Common myeloid progenitor, CD34-positive (primary cell): ENCODE data around the gene SURF4.
A peak's percentile ranks its signal among the peaks of the same experiment; 100 is the strongest.

Experiments
- CTCF ChIA-PET: fragments of 350-600 bp; sonication (Branson Sonifier 250); formaldehyde crosslinking; loops from one replicate; lab custom pipeline; 2021; ENCODE audit warnings: antibody characterized with exemption; lab: Charles Lee
- POLR2A ChIA-PET: fragments of 350-600 bp; sonication (Branson Sonifier 250); formaldehyde crosslinking; loops from one replicate; lab custom pipeline; 2021; ENCODE audit warnings: antibody characterized with exemption; lab: Charles Lee
- DNase-seq, 3 donors: peaks; one replicate each; pipeline versions ENCODE4 v3.0.0 to v3.0.0-alpha.2; 2013
- H3K27ac ChIP-seq, 2 experiments: 1 replicate in 1 of 2; 2 replicates in 1 of 2; pipeline ENCODE4 v1.7.0; 2013; ENCODE audit warnings: inconsistent platforms in 2 of 2, low read length in 2 of 2, mild to moderate bottlenecking in 2 of 2, low read depth in 1 of 2, moderate library complexity in 1 of 2; ENCODE audit not compliant: severe bottlenecking in 2 of 2, insufficient read depth in 1 of 2, poor library complexity in 1 of 2
- H3K27me3 ChIP-seq, 5 experiments: replicated peaks in 2 of 5; 1 replicate in 3 of 5; 2 replicates in 2 of 5; pipeline versions ENCODE4 v1.6.1 to v1.7.0; 2013; ENCODE audit warnings: low read length in 4 of 5, mild to moderate bottlenecking in 2 of 5, moderate library complexity in 2 of 5, inconsistent platforms in 1 of 5; ENCODE audit not compliant: insufficient read depth in 5 of 5, control insufficient read depth in 4 of 5
- H3K36me3 ChIP-seq, 4 experiments: 1 replicate in 2 of 4; 2 replicates in 2 of 4; pipeline versions ENCODE4 v1.6.1 to v1.7.0; 2013; ENCODE audit warnings: low read length in 3 of 4, control low read depth in 1 of 4, mild to moderate bottlenecking in 1 of 4; ENCODE audit not compliant: control insufficient read depth in 4 of 4, insufficient read depth in 4 of 4
- H3K4me1 ChIP-seq, 4 experiments: 1 replicate in 3 of 4; 2 replicates in 1 of 4; pipeline versions ENCODE4 v1.6.1 to v1.7.1; 2013; ENCODE audit warnings: low read length in 3 of 4, mild to moderate bottlenecking in 3 of 4, control low read depth in 1 of 4, inconsistent platforms in 1 of 4, moderate library complexity in 1 of 4; ENCODE audit not compliant: control insufficient read depth in 4 of 4, insufficient read depth in 4 of 4; ENCODE audit errors: control extremely low read depth in 1 of 4
- H3K4me3 ChIP-seq, 7 experiments: 1 replicate in 4 of 7; 2 replicates in 3 of 7; pipeline versions ENCODE4 v1.5.1 to v1.7.0; 2013; ENCODE audit warnings: mild to moderate bottlenecking in 7 of 7, low read length in 6 of 7, moderate library complexity in 6 of 7, inconsistent platforms in 2 of 7, low read depth in 2 of 7, control low read depth in 1 of 7; ENCODE audit not compliant: insufficient read depth in 4 of 7, control insufficient read depth in 1 of 7; ENCODE audit errors: extremely low read depth in 1 of 7
- H3K9me3 ChIP-seq, 5 experiments: 1 replicate in 4 of 5; 2 replicates in 1 of 5; pipeline versions ENCODE4 v1.6.1 to v1.7.1; 2013; ENCODE audit warnings: low read length in 4 of 5, mild to moderate bottlenecking in 2 of 5, inconsistent platforms in 1 of 5, low read depth in 1 of 5, moderate library complexity in 1 of 5; ENCODE audit not compliant: control insufficient read depth in 4 of 5, insufficient read depth in 2 of 5; ENCODE audit errors: control extremely low read depth in 1 of 5
- WGBS: methylation state at CpG from one replicate; pipeline ENCODE4 v1.1.5; 2013; ENCODE audit not compliant: insufficient coverage; 5-methylcytosine and 5-hydroxymethylcytosine counted together

Gene SURF4

DNA sequence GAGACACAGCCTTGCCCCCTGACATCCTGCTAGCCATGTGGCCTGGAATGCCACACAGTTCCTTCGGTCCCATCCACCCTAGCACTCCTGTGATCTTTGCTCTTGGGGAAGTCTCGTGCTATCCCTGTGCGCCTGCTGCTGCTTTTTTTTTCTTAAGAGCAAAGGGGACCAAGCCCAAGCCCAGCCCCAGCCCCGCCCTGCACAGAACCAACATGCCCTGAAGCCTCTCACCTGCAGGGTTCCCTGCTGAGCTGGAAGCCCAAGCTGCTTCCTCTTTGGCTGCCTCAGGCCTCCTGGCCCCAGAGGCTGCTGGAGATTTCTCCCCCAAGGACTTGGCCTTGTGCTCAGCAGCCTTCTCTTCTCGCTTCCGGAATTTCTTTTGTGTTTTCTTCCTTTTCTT, 41.7 kb downstream of the SURF4 start:
- Histone ChIP-seq H3K27ac (no peak overlapping the region), H3K4me3 (peak overlapping the region in 2 of 7 experiments; percentile 72 to 88), H3K27me3 (no peaks in the 10 kb centered on the region), H3K36me3 (peaks cover 18 to 52% (median 41%) of the 10 kb centered on the region in 4 experiments), H3K4me1 (peaks cover 4 to 28% (median 24%) of the 10 kb centered on the region in 4 experiments), H3K9me3 (no peaks in the 10 kb centered on the region)
- DNase-seq = no peak
- 90% methylated on average over 6 of the region's 6 CpGs for WGBS
- ChIA-PET POLR2A (no interaction called here), CTCF (interaction anchor here (1.3 to 2.0 kb wide), 4 partner anchors 8 to 148 kb away, joined by 3 to 7 read pairs (median 4); no protein-coding TSS in a partner anchor)

DNA sequence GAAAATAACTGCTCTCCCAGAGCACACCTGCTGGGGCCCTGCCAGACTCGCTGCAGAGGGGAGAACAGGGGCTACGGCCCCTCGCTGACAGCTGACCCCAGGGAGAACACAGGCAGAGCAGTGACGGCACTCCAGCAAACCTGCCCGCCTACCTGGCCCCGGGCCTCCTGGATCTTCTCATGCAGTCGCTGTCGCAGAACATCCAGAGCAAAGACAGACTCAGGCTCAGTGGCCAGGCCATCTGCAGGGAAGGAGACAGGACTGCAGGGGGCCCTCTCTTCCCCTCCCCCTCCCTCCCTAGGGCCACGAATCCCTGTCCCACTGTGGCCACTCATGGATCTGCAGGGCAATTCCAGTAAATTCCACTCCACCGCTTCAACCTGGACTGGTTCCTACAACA, 42.3 kb downstream of the SURF4 start:
- Histone ChIP-seq H3K36me3 (peaks cover 18 to 51% (median 37%) of the 10 kb centered on the region in 4 experiments), H3K4me3 (no peak overlapping the region), H3K27me3 (no peaks in the 10 kb centered on the region), H3K27ac (peak overlapping the region in 1 of 2 experiments; percentile 10), H3K4me1 (peaks cover 4 to 22% (median 19%) of the 10 kb centered on the region in 4 experiments), H3K9me3 (no peaks in the 10 kb centered on the region)
- CTCF ChIA-PET = interaction anchor here (1.3 to 1.5 kb wide), 4 partner anchors 9 to 95 kb away, joined by 3 to 4 read pairs (median 3); no protein-coding TSS in a partner anchor
- WGBS = 98% methylated on average over 10 of the region's 10 CpGs
- no peak for DNase-seq
- POLR2A ChIA-PET = no interaction called here

- no peak for DNase-seq
- POLR2A ChIA-PET = no interaction called here
- Histone ChIP-seq H3K4me1 (peaks cover 4 to 21% (median 19%) of the 10 kb centered on the region in 4 experiments), H3K27ac (no peak overlapping the region), H3K9me3 (no peaks in the 10 kb centered on the region), H3K36me3 (peaks cover 18 to 51% (median 37%) of the 10 kb centered on the region in 4 experiments), H3K27me3 (no peaks in the 10 kb centered on the region), H3K4me3 (no peak overlapping the region)
- 93% methylated on average over 10 of the region's 11 CpGs for WGBS
- CTCF ChIA-PET = interaction anchor here (1.3 kb wide), 2 partner anchors 38 to 94 kb away, joined by 3 to 4 read pairs; no protein-coding TSS in a partner anchor
Measured at GRCh38 chr9:133333011-133333410, 42.8 kb downstream of the SURF4 start.

GRCh38 chr9:133332381-133332730, 43.5 kb downstream of the SURF4 start:
- no peak for DNase-seq
- no peak overlapping the region for H3K27ac ChIP-seq
- H3K27me3 ChIP-seq = no peaks in the 10 kb centered on the region
- peaks cover 4 to 21% (median 19%) of the 10 kb centered on the region in 4 experiments for H3K4me1 ChIP-seq
- H3K36me3 ChIP-seq = peaks cover 18 to 48% (median 36%) of the 10 kb centered on the region in 4 experiments
- WGBS = 92% methylated on average over 19 of the region's 20 CpGs
- CTCF ChIA-PET = interaction anchor here (1.1 to 3.3 kb wide), 4 partner anchors 11 to 94 kb away, joined by 3 to 9 read pairs (median 3); no protein-coding TSS in a partner anchor
- no peak overlapping the region for H3K4me3 ChIP-seq
- POLR2A ChIA-PET = no interaction called here
- H3K9me3 ChIP-seq = no peaks in the 10 kb centered on the region

- WGBS = 97% methylated on average over 57 of the region's 57 CpGs
- H3K4me3 ChIP-seq = no peak overlapping the region
- no peak overlapping the region for H3K27ac ChIP-seq
- H3K9me3 ChIP-seq = no peaks in the 10 kb centered on the region
- H3K4me1 ChIP-seq = peaks cover 4 to 19% (median 19%) of the 10 kb centered on the region in 4 experiments
- CTCF ChIA-PET = interaction anchor here (1.1 to 3.3 kb wide), 4 partner anchors 12 to 93 kb away, joined by 3 to 10 read pairs (median 6); no protein-coding TSS in a partner anchor
- POLR2A ChIA-PET = no interaction called here
- H3K27me3 ChIP-seq = no peaks in the 10 kb centered on the region
- peaks cover 18 to 48% (median 36%) of the 10 kb centered on the region in 4 experiments for H3K36me3 ChIP-seq
- DNase-seq = no peak
Measured at GRCh38 chr9:133331641-133332380, 44.0 kb downstream of the SURF4 start.

GRCh38 chr9:133331221-133331620, 44.6 kb downstream of the SURF4 start:
- Histone ChIP-seq H3K36me3 (peaks cover 18 to 48% (median 36%) of the 10 kb centered on the region in 4 experiments), H3K4me3 (no peak overlapping the region), H3K27me3 (no peaks in the 10 kb centered on the region), H3K4me1 (peaks cover 4 to 15% (median 14%) of the 10 kb centered on the region in 4 experiments), H3K27ac (no peak overlapping the region), H3K9me3 (no peaks in the 10 kb centered on the region)
- DNase-seq = no peak
- 96% methylated on average over 18 of the region's 19 CpGs for WGBS
- POLR2A ChIA-PET = no interaction called here
- CTCF ChIA-PET = interaction anchor here (0.9 to 6.5 kb wide), 7 partner anchors 10 to 149 kb away, joined by 3 to 63 read pairs (median 9); no protein-coding TSS in a partner anchor
